Stimulated activated CD8-positive, alpha-beta memory T cell treated with anti-CD3 and anti-CD28 coated beads, Interleukin-4, amount 100 ng/mL, for 1 hour (primary cell): Measurements from ENCODE around the gene DEDD.
"Not testable (repeated sequence)": the region's sequence is repeated elsewhere in the genome, so short reads cannot be mapped to it uniquely, and the experiment has no call there.

Experiments used
- DNase-seq, 2 donors: peaks; one replicate each; pipeline ENCODE4 v3.0.0-alpha.2; 2020; ENCODE audit warnings: low read depth in 2 of 2, low spot score in 1 of 2

DEDD gene

DNA sequence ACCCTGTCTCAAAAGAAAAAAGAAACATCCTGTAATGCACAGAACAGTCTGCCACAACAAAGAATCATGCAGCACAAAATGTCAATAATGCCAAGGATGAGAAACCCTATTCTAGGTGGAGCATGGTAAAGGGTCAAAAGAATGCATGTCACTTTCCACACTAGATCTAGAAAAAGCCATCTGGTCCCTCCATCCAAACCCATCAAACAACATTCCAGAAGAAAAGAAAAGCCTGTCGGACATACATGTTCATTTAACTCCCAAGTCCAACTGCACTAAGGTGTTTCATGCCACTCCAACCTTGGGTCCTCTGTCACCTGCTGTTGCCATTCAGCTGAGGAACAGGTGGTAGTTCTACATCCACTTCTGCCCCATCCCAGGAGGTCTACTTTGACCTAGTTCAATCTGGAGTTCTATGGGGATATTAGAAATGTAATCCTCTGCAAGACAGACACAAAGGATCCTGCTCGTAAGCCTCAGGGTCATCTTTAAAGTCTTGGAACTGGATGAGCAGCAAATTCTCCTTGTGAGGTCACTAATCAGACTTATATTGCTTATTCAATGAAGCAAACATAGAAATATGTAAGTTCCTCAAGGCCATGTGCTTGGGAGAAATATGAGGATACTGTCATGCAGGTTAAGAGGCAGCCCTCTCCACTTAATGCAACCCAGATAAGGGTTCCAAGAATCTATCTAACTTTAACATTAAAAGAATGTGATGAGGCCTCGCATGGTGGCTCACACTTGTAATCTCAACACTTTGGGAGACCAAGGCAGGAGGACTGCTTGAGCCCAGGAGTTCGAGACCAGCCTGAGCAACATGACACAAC is 3.7 kb downstream of the DEDD start:
- DNase-seq: no peak

DNA sequence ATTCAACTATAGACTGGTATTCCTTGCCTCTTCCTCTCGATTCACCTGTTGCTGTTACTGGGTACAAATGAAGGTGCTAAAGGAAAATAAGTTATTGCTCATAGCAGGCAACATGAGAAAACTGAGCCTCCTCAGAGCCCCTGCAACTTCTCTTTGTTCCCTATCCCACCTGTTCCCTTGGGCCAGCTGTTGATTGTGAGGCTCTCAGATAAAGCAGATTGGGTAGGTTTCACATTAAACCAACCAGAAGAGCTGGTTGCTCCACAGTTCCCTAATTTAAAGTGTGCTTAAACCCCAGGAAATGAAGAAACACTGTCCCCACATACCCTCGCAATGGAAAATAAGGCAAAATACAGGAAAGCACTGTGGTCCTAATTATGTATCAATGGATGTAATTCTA is 4.8 kb downstream of the DEDD start:
- no peak for DNase-seq

DNA sequence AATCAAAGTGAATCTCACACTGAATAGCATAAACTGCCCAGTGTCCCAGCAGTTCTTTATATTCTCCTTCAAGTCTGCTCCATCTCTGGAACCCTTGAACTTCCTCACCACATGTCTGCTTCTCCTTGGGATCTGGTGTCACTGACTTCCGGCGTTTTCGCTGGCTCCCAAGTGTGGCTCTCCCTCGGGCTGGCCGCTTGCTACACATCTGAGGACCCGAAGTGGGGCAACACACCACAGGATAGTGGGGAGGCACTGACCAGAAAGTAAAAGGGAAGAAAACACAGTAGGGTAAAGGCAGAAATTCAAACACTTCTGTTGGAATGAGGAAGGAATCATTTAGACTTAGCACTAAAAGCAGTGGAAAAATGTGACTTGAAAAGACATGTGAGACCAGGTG is 9.5 kb downstream of the DEDD start:
- no peak for DNase-seq

DNA sequence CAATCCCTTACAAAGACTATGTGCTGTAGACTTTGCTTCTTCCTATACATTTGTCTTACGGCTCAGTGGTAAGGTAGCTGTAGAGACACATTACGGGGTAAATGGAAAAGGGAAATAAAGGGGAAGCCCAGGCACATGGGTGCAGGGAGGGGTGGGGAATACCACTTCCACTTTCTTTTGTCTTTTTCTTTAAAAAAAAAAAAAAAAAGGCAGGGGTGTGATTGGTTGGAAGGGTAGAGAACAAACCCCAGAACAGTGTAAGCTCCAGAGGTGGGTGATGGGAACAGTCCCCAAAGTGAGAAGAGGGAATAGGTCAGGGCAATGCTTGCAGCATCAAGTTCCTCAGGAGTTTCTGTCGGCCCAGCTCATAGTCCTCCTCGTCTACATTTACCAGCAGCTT is 10.6 kb downstream of the DEDD start:
- DNase-seq: no peak

DNA sequence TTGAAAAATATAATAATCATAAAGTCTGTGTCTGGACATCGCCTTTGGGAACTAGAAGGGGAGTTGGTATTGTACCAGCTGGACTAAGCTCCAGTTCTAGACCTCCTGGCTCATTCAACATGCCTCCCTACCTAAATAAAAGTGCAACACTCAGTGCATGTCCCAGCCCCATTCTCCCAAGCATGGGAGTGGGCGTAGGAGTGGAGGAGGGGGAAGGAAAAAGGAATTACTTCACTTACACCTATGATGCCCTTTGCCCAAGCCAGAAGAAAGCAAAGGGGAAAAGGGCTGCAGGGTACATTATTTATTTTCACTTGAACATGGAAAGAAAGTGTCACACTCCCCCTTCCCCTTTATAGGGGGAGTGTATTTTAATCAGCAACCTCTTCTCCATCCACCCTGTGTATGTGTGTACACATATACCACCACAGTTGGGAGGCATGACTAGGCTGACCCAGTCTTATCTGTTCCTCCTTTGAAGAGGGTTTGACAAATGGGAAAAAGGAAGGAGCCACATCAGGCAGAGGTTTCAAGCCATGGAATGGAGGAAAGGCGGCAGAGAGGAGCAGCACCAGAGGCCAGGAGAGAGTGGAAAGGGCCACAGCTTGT is 11.3 kb downstream of the DEDD start:
- no peak for DNase-seq

DNA sequence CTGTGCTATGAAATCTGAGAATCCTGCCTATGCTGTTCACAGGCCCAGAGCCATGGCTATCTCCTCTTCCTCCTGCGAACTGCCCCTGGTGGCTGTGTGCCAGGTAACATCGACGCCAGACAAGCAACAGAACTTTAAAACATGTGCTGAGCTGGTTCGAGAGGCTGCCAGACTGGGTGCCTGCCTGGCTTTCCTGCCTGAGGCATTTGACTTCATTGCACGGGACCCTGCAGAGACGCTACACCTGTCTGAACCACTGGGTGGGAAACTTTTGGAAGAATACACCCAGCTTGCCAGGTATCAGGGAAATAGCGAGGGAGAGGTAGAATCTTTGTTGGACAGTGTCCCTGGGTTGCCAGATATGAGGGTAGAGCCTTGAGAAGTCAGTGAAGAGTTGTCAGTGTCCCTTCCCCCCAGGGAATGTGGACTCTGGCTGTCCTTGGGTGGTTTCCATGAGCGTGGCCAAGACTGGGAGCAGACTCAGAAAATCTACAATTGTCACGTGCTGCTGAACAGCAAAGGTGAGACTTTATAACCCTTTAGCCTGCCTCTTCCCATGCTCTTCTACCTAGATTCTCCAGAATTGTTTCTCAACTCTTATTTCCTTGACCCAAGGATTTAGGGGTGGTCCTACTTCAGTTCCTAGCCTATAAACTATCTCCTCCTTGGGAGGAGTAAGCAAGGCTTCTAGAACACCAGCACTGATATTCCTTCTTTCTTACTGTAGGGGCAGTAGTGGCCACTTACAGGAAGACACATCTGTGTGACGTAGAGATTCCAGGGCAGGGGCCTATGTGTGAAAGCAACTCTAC is 13.2 kb downstream of the DEDD start:
- peak in 1 of 2 donors; percentile 13 for DNase-seq

DNA sequence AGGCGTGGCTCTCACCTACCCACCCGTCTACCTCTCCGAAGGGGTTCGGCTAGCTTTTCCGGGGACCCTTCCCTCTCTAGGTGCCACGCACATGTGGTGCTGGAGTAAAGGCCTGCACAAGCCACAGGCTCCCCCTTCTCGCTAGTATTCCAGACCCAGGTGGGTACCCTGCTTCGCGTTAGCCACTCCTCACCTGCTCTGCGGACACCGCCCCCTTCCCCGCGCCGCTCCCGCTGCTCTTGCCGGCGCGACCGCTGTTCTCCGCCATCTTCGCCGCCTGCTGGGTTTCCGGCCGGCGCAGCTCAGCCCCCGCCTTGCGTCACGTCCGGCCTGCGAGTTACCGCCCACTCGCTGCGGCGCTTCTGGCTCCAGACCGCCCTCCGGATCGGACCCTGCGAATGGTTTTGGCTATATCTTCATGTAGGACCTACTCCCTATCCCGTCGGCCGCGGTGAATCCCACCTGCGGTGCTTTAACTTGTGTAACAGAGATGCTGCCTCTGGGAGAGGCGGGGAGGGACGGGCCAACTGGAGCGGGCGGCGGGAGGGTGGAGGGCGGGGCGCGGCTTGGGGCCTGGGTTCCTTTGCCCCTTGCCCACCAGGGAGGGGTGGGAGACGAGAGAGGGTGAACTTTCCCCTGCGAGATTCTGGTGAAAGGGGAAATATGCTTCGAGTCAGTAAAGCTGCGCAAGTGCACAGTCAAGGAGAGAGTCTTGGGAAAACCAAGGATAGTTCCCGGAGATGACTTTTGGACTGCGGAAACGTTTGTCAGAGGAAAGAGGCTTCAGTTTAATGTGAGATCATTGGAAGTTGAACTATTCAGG is 14.5 kb downstream of the DEDD start, which contains the start of the genes NIT1 and PFDN2:
NIT1 (plus strand) TSS at position 347 of the 823 bp plus-strand sequence; CDS start at position 419, 72 bp downstream.
PFDN2 (minus strand) TSS at position 279 of the 823 bp plus-strand sequence; CDS start at position 268, 11 bp downstream.
- peak; percentile 62 to 65 for DNase-seq

DNA sequence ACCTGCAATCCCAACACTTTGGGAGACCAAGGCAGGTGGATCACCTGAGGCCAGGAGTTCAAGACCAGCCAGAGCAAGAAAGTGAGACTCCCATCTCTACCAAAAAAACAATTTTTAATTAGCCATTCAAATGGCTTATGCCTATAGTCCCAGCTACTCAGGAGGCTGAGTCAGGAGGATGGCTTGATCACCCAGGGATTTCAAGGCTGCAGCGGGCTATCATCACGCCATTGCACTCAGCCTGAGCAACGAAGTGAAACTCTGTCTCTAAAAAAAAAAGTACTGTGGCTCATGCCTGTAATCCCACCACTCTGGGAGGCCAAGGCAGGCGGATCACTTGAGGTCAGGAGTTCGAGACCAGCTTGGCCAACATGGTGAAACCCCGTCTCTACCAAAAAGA is 16.5 kb downstream of the DEDD start:
- DNase-seq: not testable (repeated sequence)

DNA sequence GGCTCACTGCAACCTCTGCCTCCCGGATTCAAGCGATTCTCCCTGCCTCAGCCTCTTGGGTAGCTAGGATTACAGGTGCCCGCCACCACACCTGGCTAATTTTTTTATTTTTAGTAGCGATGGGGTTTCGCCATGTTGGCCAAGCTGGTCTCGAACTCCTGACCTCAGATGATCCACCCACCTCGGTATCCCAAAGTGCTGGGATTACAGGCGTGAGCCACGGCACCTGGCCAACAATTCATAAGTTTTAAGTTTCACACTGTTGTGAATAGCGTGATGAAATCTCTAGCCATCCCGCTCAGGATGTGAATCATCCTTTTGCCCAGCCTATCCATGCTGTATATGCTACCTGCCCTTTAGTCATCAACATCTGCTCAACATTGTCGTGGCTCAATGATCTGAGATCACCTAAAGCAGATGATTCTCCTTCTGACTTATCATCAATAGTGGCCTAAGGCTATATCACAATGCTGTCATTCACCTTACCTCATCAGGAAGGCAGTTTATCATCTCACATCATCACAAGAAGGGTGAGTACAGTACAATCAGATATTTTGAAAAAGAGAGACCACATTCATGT is 17.2 kb downstream of the DEDD start:
- no peak for DNase-seq

DNA sequence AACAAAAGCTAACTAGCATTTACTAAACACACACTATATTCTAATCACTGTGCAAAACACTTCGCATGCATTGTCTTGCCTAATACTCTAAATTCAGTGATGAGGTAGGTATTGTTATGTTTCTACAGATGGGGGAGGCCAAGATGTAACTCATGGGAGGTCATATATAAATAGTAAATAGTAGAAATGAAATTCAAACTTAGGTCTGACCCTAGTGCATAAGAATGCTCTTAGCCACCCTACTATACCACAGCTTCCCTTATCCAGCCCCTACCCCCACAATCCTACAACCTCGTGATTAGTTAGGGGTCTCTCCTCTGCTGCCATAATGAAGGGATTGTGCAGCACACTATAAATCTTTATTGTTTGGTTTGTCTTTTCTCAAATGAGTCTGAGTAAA is 17.9 kb downstream of the DEDD start:
- DNase-seq: no peak

DNA sequence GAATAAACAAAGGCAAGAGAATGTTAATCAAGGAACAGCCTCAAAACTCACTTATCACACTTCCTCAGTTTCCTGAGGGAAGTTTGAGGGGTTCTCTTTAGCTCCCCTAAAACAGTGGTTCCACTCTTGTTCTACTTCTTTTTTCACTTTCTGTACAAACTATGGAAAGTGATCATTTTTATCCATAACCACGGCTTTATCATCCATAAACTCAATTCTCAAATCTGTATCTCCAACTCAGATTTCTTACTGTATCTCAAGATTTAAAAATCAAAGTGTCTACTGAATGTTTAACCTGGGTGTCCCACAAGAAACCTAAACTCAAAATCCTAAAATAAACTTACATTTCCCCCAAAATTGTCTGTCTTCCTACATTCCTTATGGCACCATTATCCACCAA is 18.6 kb downstream of the DEDD start:
- DNase-seq: no peak

DNA sequence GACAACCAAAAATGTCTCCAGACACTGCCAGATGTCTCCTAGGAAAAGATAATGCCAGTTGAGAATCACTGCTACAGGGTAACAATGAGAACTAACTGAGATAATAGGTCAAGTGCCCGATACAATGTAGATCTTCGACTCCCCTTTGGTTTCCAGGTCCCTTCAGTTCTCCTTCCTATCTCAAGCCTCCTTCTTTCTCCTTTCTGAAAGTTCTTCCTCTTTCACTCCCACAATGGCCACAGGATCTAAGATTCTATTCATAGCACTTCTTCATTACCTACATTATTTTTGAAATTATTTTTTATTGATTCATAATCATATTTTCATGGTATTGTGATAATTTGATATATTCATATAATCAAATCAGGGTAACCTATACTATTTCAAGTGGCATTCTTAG is 20.9 kb downstream of the DEDD start:
- DNase-seq: no peak

DNA sequence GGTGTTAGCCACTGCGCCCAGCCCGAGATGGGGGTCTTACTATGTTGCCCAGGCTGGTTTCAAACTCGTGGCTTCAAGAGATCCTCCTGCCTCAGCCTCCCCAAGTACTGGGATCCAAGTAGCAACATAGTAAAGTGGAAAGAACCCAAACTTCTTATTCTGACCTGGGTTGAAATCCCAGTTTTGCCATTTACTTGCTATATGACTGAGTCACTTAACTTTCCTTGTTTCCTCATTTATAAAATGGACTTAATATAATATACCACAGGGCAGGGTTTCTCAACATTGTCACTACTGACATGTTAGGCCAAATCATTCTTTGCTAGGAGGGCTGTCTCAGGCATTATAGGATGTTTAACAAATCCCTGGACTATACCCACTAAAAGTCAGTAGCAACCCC is 21.4 kb downstream of the DEDD start:
- no peak for DNase-seq

DNA sequence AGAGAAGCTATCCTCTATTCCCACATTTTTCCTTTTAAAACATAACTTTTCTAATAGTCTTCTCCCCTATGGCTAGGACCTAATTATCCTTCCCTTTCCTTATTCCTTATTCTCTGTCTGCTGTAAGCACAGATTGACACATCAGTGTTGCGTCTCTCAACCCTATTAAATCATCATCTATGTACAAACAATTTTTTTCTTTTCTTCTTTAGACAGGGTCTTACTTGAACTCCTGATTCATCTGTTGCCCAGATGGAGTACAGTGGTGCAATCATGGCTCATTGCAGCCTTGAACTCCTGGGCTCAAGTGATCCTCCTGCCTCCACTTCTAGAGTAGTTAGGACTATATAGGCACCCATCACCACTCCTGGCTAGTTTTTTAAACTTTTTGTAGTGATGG is 26.0 kb downstream of the DEDD start:
- no peak for DNase-seq

DNA sequence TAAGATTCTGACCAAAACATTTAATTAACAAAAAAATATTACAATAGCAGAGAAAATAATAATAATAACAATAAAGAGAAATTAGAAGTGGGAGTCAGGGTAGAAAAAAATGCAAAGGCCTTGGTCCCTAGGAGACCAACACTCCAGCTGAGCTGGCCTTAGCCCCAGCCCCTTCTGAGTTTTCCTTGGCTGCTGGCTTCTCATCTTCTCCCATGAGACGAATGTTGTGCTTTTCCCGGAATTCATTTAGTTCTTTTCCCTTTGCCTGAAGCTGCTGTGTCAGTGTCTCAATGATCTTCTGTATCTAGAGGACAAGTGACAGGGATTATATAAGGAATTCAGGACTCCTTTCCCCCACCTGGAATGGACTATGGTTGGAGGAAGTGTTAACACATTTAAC is 31.9 kb downstream of the DEDD start:
- DNase-seq: no peak

DNA sequence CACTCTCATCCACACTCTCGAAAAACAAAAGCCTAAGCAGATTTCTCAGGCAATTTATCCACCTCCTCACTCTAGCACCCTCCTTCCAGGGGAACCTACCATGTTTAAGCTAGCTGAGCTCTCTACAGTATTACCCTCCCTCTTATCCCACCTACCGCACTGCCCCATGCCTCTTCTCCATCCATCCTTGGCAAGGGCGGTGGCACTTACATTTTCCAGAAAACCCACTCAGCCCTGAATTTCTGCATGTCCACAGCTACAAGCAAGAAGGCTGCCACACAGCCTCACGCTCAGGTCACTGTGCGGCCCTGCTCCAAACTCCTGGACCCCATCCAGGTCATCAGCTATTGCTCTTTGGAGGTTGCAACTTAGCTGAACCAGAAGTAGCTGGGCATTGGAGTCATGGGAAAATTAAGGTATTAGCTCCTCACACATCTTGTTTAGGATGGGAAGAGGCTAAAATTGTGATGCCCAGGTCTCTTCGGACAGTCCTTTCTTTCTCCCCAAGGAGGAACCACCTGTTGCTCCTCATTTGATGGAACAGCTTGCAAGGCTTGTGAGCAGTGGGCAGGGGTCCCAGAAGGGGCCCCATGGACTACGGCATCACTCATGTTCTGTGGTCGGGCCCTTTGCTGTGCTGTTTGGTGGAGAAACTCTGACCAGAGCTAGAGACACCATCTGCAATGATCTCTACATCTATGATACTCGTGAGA is 33.2 kb downstream of the DEDD start:
- DNase-seq: no peak

DNA sequence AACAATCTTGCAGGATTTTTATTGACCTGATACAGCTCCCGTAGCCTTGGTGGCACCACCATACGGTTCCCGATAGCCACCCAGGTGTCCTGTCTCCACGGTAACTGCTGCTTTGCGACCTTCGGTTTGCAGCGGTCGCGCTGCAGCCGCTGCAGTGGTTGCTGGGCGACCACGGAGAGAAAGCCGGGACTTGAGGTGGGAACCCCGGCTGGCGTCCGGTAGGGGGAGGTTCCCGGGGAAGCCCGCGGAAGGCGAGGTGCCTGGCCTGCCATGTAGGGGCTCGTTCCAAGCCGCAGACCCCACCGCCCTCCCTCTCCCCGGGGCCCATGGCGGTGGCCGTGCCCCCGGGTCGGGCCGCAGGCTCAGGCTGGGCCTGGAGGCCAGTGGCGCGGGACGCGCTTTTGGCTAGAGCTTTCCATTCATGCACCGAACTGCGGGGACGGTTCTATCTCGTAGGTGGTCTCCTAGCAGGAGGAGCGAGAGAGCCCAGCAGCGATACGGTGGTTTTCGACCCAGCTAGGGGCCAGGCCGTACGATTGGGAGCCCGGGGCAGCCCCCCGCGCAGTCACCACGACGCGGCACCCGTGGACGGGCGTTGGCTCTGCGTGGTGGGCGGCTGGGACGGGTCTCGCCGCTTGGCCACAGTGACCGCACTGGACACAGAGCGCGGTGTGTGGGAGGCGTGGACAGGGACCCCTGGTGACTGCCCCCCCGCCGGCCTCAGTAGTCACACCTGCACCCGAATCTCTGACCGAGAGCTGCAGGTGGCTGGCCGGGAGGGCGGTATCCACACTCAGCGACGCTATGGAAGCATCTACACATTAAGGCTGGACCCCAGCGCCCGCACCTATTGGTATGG is 34.0 kb downstream of the DEDD start, which contains the start of gene KLHDC9:
KLHDC9 (plus strand) TSS at position 152 of the 859 bp plus-strand sequence; CDS start at position 327, 175 bp downstream.
- peak; percentile 29 to 33 for DNase-seq

DNA sequence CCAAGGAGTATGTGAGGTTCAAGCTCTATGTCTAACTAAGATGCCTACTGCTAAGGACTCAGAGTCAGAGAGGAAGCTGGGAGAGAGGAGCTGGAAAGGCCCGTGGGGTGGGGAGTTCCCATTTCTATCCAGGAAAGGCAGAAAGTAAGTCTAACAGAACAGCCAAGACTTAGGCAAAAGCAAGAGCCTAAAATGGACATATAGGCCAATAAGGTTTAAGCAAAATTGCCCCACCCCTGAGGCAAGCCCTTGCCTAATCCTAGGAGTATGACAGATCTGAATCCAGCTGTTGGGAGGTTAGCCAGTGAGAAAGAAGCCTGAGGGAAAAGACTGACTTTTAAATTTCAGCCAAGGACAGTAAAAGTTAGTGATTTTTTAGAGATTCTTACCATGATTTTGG is 35.9 kb downstream of the DEDD start:
- DNase-seq: no peak

DNA sequence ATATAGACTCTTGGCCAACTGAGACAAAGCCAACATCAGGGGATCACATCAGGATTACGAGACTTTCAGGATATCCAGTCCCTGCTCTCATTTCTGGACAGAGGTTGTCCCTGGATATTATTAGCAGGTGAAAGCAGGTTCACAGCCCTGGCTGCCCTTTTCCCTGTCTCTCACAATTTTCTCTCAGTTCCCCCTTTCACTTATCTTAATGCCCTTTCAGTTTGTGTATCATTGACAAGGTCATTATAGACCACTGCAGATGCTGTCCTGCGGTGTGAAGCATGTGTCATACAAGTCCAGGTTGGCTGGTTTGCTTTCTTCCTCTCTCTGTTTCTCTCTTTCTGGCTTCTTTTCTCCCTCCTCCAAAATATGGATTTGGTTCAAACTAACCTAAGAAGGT is 36.5 kb downstream of the DEDD start:
- no peak for DNase-seq
